DND-41 (cell line): Measurements from ENCODE around the gene ZKSCAN1.
"Not testable (repeated sequence)": the region's sequence is repeated elsewhere in the genome, so short reads cannot be mapped to it uniquely, and the experiment has no call there.

ENCODE experiments used
- CTCF ChIP-seq: IDR thresholded peaks from 2 replicates; pipeline ENCODE4 v1.5.1; 2012; ENCODE audit warnings: borderline replicate concordance, low read length, moderate library complexity, mild to moderate bottlenecking; ENCODE audit not compliant: poor library complexity, severe bottlenecking; ENCODE audit errors: extremely low read depth
- EZH2 ChIP-seq: IDR thresholded peaks from 3 replicates; pipeline ENCODE4 v1.6.1; 2012; ENCODE audit warnings: borderline replicate concordance, low read depth, mild to moderate bottlenecking, moderate library complexity, low read length, inconsistent platforms; ENCODE audit not compliant: severe bottlenecking

DNA sequence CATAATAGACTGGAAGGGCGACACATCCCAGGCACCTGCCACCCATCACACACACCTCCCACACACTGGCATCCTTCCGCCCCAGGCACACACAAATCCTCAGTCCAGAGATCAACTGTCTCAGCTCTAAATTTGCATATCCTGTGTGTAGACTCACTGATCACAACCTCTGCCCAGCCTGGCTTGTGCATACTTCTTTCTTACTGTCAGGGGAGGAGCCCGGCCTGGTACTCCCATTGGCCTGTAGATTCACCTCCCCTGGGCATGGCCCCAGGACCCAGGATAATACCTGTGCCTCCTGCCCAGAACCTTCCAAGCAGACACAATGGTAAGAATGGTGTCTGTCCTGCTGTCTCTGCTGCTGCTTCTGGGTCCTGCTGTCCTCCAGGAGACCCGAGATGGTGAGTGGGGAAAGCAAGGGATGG is 34.9 kb upstream of the ZKSCAN1 start:
- not testable (repeated sequence) for TF ChIP-seq EZH2, CTCF
